SK-N-SH (cell line): Measurements from ENCODE around the gene CPT1C. TPM values are rescaled to one million over a fixed set of nuclear protein-coding genes. Genes with fewer than 3 reads are reported as not detected.

Experiments used
- CTCF ChIA-PET: fragments of 300-600, 350-600 bp; formaldehyde crosslinking; extraction: SDS; loops from one replicate; lab custom pipeline; 2021; lab: Yijun Ruan, JAX
- POLR2A ChIA-PET: fragments of 350-600 bp; sonication (Branson Sonifier 250); formaldehyde crosslinking; extraction: SDS; loops from one replicate; lab custom pipeline; 2020; ENCODE audit warnings: antibody characterized with exemption, inconsistent platforms; lab: Yijun Ruan, JAX
- DNase-seq: peaks from one replicate; pipeline ENCODE4 v3.0.0; 2012
- H2AFZ ChIP-seq: fragments of 200-600 bp; sonication (generic); 2 replicates; pipeline ENCODE4 v1.8.1; 2016; ENCODE audit warnings: antibody characterized with exemption, mild to moderate bottlenecking, low read depth
- H3F3A ChIP-seq: fragments of 200-600 bp; sonication (generic); replicated peaks from 2 replicates; pipeline ENCODE3; 2016; ENCODE audit warnings: antibody characterized with exemption, mild to moderate bottlenecking; ENCODE audit not compliant: insufficient read depth
- H3K27ac ChIP-seq, 2 experiments: fragments of 200-500 bp in 1 of 2; fragments of 200-600 bp in 1 of 2; sonication (Bioruptor generic) in 1 of 2; sonication (generic), shearing (Covaris generic) in 1 of 2; 2 replicates each; pipeline versions ENCODE4 v1.5.1 to v1.6.1; 2014 to 2016; ENCODE audit warnings: low read depth in 2 of 2, inconsistent platforms in 1 of 2, low read length in 1 of 2, mild to moderate bottlenecking in 1 of 2, mixed read lengths in 1 of 2
- H3K27me3 ChIP-seq: fragments of 200-600 bp; sonication (generic), shearing (Covaris generic); 2 replicates; pipeline ENCODE4 v1.6.1; 2016; ENCODE audit warnings: mixed run types; ENCODE audit not compliant: insufficient read depth
- H3K36me3 ChIP-seq, 2 experiments: fragments of 200-500 bp in 1 of 2; fragments of 200-600 bp in 1 of 2; sonication (Bioruptor generic) in 1 of 2; sonication (generic) in 1 of 2; replicated peaks in 1 of 2; 2 replicates each; pipeline versions ENCODE3 to v1.5.1; 2014 to 2016; ENCODE audit warnings: low read length in 1 of 2, mild to moderate bottlenecking in 1 of 2; ENCODE audit not compliant: insufficient read depth in 2 of 2, control insufficient read depth in 1 of 2
- H3K4me1 ChIP-seq, 2 experiments: fragments of 200-500 bp in 1 of 2; fragments of 200-600 bp in 1 of 2; sonication (Bioruptor generic) in 1 of 2; sonication (generic), shearing (Covaris generic) in 1 of 2; 2 replicates each; pipeline versions ENCODE4 v1.5.1 to v1.6.1; 2014 to 2016; ENCODE audit warnings: low read depth in 1 of 2, low read length in 1 of 2, mixed run types in 1 of 2; ENCODE audit not compliant: insufficient read depth in 2 of 2, control insufficient read depth in 1 of 2
- H3K4me2 ChIP-seq: fragments of 200-600 bp; sonication (generic), shearing (Covaris generic); 2 replicates; pipeline ENCODE4 v1.6.1; 2017; ENCODE audit warnings: mixed run types
- H3K4me3 ChIP-seq, 2 experiments: fragments of 200-500 bp in 1 of 2; fragments of 200-600 bp in 1 of 2; sonication (Bioruptor generic) in 1 of 2; sonication (generic), shearing (Covaris generic) in 1 of 2; 2 replicates each; pipeline versions ENCODE4 v1.5.1 to v1.8.1; 2014 to 2016; ENCODE audit warnings: low read depth in 2 of 2, inconsistent platforms in 1 of 2, low read length in 1 of 2, mild to moderate bottlenecking in 1 of 2, mixed read lengths in 1 of 2, moderate library complexity in 1 of 2
- H3K79me2 ChIP-seq: fragments of 200-600 bp; sonication (generic); 2 replicates; pipeline ENCODE4 v1.8.1; 2017; ENCODE audit warnings: mild to moderate bottlenecking; ENCODE audit not compliant: insufficient read depth
- H3K9ac ChIP-seq: fragments of 200-600 bp; sonication (generic); 2 replicates; pipeline ENCODE4 v1.6.1; 2017; ENCODE audit warnings: mixed run types
- H3K9me2 ChIP-seq: fragments of 200-600 bp; sonication (generic); 2 replicates; pipeline ENCODE4 v1.6.1; 2017; ENCODE audit warnings: mixed run types
- H3K9me3 ChIP-seq: fragments of 200-600 bp; sonication (generic); 2 replicates; pipeline ENCODE4 v1.6.1; 2017; ENCODE audit warnings: mixed run types, mild to moderate bottlenecking, moderate library complexity
- H4K20me1 ChIP-seq: fragments of 200-600 bp; sonication (generic); 2 replicates; pipeline ENCODE4 v1.6.1; 2017; ENCODE audit warnings: mild to moderate bottlenecking, mixed run types; ENCODE audit not compliant: insufficient read depth
- EP300 ChIP-seq, 2 experiments: IDR thresholded peaks; 2 replicates each; pipeline versions ENCODE4 v1.4.0 to v1.6.1; 2012; ENCODE audit warnings: borderline replicate concordance in 1 of 2, low read depth in 1 of 2, low read length in 1 of 2
- FOSL2 ChIP-seq: IDR thresholded peaks from 2 replicates; pipeline ENCODE4 v1.4.0; 2012; ENCODE audit warnings: low read depth, mild to moderate bottlenecking, moderate library complexity, borderline replicate concordance
- FOXJ3 ChIP-seq: sonication (generic); formaldehyde crosslinking; IDR thresholded peaks from 2 replicates; pipeline ENCODE4 v1.5.1; 2020; ENCODE audit warnings: mild to moderate bottlenecking, missing genetic modification reagents
- FOXM1 ChIP-seq: IDR thresholded peaks from 2 replicates; pipeline ENCODE4 v1.4.0; 2012; ENCODE audit warnings: low read depth, mild to moderate bottlenecking
- GABPA ChIP-seq: IDR thresholded peaks from 2 replicates; pipeline ENCODE4 v1.4.0; 2012; ENCODE audit warnings: low read depth, mild to moderate bottlenecking
- GATA2 ChIP-seq: sonication (generic); formaldehyde crosslinking; IDR thresholded peaks from 2 replicates; pipeline ENCODE4 v1.5.0; 2020; ENCODE audit warnings: mild to moderate bottlenecking, missing genetic modification reagents
- JUND ChIP-seq: IDR thresholded peaks from 2 replicates; pipeline ENCODE4 v1.4.0; 2012
- MEF2A ChIP-seq: IDR thresholded peaks from 2 replicates; pipeline ENCODE4 v1.4.0; 2012; ENCODE audit warnings: low read depth, borderline replicate concordance
- NFIC ChIP-seq: IDR thresholded peaks from 2 replicates; pipeline ENCODE4 v1.4.0; 2012; ENCODE audit warnings: borderline replicate concordance
- POLR2AphosphoS5 ChIP-seq: IDR thresholded peaks from 2 replicates; pipeline ENCODE4 v1.6.1; 2012; ENCODE audit warnings: low read depth, low read length
- RAD21 ChIP-seq: IDR thresholded peaks from 2 replicates; pipeline ENCODE4 v1.6.1; 2012; ENCODE audit warnings: mild to moderate bottlenecking, low read length
- RCOR1 ChIP-seq: fragments of 150-350 bp; IDR thresholded peaks from 2 replicates; pipeline ENCODE4 v1.6.1; 2017; ENCODE audit warnings: antibody characterized with exemption, low read length
- RFX5 ChIP-seq: IDR thresholded peaks from 2 replicates; pipeline ENCODE4 v1.6.1; 2012; ENCODE audit warnings: mild to moderate bottlenecking, improper control_type of control experiment, low read length
- SIN3A ChIP-seq: IDR thresholded peaks from 2 replicates; pipeline ENCODE4 v1.6.1; 2012; ENCODE audit warnings: low read depth, mild to moderate bottlenecking, low read length, moderate library complexity, borderline replicate concordance
- TAF1 ChIP-seq: IDR thresholded peaks from 2 replicates; pipeline ENCODE4 v1.6.1; 2012; ENCODE audit warnings: low read depth, mild to moderate bottlenecking, low read length, moderate library complexity, borderline replicate concordance
- TCF12 ChIP-seq: IDR thresholded peaks from 2 replicates; pipeline ENCODE4 v1.4.0; 2012
- TEAD4 ChIP-seq: IDR thresholded peaks from 2 replicates; pipeline ENCODE4 v1.4.0; 2012; ENCODE audit warnings: mild to moderate bottlenecking, borderline replicate concordance; ENCODE audit not compliant: insufficient read depth
- WGBS: methylation state at CpG from one replicate; pipeline ENCODE4 v1.1.6; 2017; ENCODE audit warnings: low lambda C conversion rate; 5-methylcytosine and 5-hydroxymethylcytosine counted together
- polyA plus RNA-seq, 3 experiments: library from polyadenylated mRNA; depleted of rRNA; stranded (reverse); fragments of >200 nt; gene quantifications; 2 replicates each; pipeline ENCODE4 v1.2.3, GENCODE V29; 2012
- TF ChIP-seq, protein P1 (sequence below): IDR thresholded peaks from 2 replicates; pipeline ENCODE4 v1.4.0; 2012; ENCODE audit warnings: low read depth, borderline replicate concordance
- TF ChIP-seq, protein P2 (sequence below): fragments of 150-350 bp; IDR thresholded peaks from 2 replicates; pipeline ENCODE4 v1.6.1; 2017; ENCODE audit warnings: antibody characterized with exemption, low read length, low read depth, borderline replicate concordance
- TF ChIP-seq, protein P3 (sequence below): fragments of 200-600 bp; sonication (generic); IDR thresholded peaks from 2 replicates; pipeline ENCODE4 v1.6.1; 2017; ENCODE audit warnings: antibody characterized with exemption, mild to moderate bottlenecking, moderate library complexity
- TF ChIP-seq, protein P4 (sequence below): fragments of 150-350 bp; IDR thresholded peaks from 2 replicates; pipeline ENCODE4 v1.6.1; 2016; ENCODE audit warnings: mild to moderate bottlenecking, low read depth, low read length

Gene CPT1C
- polyA plus RNA-seq, 1 of the 3 experiments (the other 2 are of a cell fraction), result 139 TPM

DNA sequence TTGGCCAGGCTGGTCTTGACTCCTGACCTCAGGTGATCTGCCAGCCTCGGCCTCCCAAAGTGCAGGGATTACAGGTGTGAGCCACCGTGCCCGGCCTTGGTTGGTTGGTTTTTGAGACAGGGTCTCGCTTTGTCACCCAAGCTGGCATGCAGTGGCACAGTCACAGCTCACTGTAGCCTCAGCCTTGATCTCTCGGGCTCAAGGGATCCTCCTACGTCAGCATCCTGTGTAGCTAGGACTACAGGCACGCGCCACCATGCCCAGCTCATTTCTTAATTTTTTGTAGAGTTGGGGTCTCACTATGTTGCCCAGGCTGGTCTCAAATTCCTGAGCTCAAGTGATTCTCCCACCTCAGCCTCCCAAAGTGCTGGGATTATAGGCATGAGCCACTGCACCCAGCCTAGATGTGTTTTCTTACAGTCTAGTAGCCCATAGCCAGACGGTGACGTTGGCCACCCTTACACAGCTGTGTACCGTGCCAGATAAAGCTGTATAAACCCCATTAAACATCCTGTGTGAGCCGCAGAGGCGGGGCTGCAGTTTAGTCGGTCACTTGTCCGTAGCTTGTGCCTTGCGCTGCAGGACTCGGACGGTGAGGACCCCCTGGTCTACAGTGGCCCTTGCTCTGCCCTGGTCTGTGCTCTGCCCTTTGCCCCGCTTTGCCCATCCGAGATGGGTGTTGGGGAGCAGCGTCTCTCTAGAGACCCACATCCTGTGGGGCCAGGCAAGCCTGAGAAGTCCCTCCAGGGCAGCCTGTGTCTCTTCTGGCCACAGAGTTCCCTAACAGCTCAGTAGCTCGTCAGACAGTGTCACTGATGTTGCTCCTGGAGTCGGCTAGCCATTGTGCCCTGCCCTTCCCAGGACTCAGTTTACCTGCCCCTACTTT, 35.1 kb upstream of the CPT1C start:
- no peak overlapping the region for H3K4me2 ChIP-seq
- TF ChIP-seq TAF1, result no peak
- no peak for TF ChIP-seq TCF12
- no peak for TF ChIP-seq TEAD4
- TF ChIP-seq FOXJ3 (CRISPR knock-in tag), result no peak
- no peak for TF ChIP-seq POLR2AphosphoS5
- TF ChIP-seq FOSL2, result no peak
- no peak for TF ChIP-seq RAD21
- TF ChIP-seq MEF2A, result no peak
- no peak for TF ChIP-seq SIN3A
- H3K36me3 ChIP-seq, result peaks cover 19 to 73% of the 10 kb centered on the region in 2 experiments
- H3K9me3 ChIP-seq, result no peaks in the 10 kb centered on the region
- H2AFZ ChIP-seq, result no peak overlapping the region
- ChIA-PET POLR2A (interaction anchor here (2.1 kb wide), 1 partner anchor 9 kb away, joined by 6 read pairs; no protein-coding TSS in a partner anchor), CTCF (interaction anchor here (0.6 to 5.5 kb wide), 5 partner anchors 12 to 28 kb away, joined by 4 to 26 read pairs (median 4); no protein-coding TSS in a partner anchor)
- no peaks in the 10 kb centered on the region for H3K9me2 ChIP-seq
- no peak overlapping the region for H3K27ac ChIP-seq
- WGBS, result 94% methylated on average over 15 of the region's 23 CpGs
- peaks cover 6% of the 10 kb centered on the region for H3F3A ChIP-seq
- no peak overlapping the region for H3K9ac ChIP-seq
- no peaks in the 10 kb centered on the region for H3K79me2 ChIP-seq
- H3K27me3 ChIP-seq, result no peaks in the 10 kb centered on the region
- no peak for DNase-seq
- no peaks in the 10 kb centered on the region for H3K4me1 ChIP-seq
- H3K4me3 ChIP-seq, result no peak overlapping the region
- 0 out of 2 replicates have a peak, but pooled peaks cover 7% of the 10 kb centered on the region for H4K20me1 ChIP-seq

DNA sequence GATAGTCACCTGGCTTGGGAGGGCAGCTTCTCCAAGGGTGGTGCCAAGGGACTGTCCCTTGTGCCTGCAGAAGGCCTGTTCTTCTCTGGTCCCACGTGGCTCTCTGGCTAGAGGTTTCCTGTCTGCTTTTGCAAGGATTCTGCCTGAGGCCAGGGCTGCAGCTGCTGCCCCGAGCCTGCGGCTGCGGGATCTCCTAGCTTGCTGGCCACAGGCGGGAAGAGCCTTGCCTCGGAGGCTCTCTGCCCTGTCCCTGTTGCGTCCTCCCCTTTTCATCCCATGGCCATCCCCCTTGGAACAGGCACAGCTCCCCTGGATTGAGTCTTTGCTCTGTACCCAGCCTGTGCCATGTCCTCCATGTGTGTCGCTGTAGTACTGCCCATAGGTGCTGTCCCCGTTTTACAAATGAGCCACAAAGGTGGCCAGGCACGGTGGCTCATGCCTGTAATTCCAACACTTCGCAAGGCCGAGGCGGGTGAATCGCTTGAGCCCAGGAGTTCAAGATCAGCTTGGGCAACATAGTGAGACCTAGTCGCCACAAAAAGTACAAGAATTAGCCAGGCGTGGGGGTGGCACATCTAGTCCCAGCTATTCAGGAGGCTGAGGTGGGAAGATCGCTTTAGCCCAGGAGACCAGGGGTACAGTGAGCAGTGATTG, 34.3 kb upstream of the CPT1C start:
- H3K4me3 ChIP-seq, result no peak overlapping the region
- no peaks in the 10 kb centered on the region for H3K9me3 ChIP-seq
- POLR2A ChIA-PET, result interaction anchor here (2.1 kb wide), 1 partner anchor 8 kb away, joined by 6 read pairs; no protein-coding TSS in a partner anchor
- 0 out of 2 replicates have a peak, but pooled peaks cover 7% of the 10 kb centered on the region for H4K20me1 ChIP-seq
- WGBS, result 90% methylated on average over 11 of the region's 17 CpGs
- H3F3A ChIP-seq, result peaks cover 10% of the 10 kb centered on the region
- H3K79me2 ChIP-seq, result no peaks in the 10 kb centered on the region
- H3K9ac ChIP-seq, result no peak overlapping the region
- H3K36me3 ChIP-seq, result peaks cover 19 to 73% of the 10 kb centered on the region in 2 experiments
- no peaks in the 10 kb centered on the region for H3K9me2 ChIP-seq
- H3K27me3 ChIP-seq, result no peaks in the 10 kb centered on the region
- H2AFZ ChIP-seq, result no peak overlapping the region
- H3K4me1 ChIP-seq, result no peaks in the 10 kb centered on the region
- no peak overlapping the region for H3K27ac ChIP-seq
- DNase-seq, result no peak
- H3K4me2 ChIP-seq, result no peak overlapping the region
- CTCF ChIA-PET, result interaction anchor here (1.5 to 5.5 kb wide), 3 partner anchors 16 to 20 kb away, joined by 4 to 26 read pairs (median 5); no protein-coding TSS in a partner anchor
- TF ChIP-seq, protein P1, sequence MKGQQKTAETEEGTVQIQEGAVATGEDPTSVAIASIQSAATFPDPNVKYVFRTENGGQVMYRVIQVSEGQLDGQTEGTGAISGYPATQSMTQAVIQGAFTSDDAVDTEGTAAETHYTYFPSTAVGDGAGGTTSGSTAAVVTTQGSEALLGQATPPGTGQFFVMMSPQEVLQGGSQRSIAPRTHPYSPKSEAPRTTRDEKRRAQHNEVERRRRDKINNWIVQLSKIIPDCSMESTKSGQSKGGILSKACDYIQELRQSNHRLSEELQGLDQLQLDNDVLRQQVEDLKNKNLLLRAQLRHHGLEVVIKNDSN, result no peak
- TF ChIP-seq RAD21 (no peak), FOXM1 (no peak), GATA2 (CRISPR knock-in tag) (no peak), NFIC (no peak), EP300 (IDR thresholded peaks at IDR 0.05; ENCODE audit: borderline replicate concordance in 1 of 2, low read depth in 1 of 2, low read length in 1 of 2) (no peak), RFX5 (no peak), RCOR1 (no peak), GABPA (no peak), JUND (no peak)
- TF ChIP-seq, protein P2, sequence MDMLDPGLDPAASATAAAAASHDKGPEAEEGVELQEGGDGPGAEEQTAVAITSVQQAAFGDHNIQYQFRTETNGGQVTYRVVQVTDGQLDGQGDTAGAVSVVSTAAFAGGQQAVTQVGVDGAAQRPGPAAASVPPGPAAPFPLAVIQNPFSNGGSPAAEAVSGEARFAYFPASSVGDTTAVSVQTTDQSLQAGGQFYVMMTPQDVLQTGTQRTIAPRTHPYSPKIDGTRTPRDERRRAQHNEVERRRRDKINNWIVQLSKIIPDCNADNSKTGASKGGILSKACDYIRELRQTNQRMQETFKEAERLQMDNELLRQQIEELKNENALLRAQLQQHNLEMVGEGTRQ, result no peak
- TF ChIP-seq, protein P3, sequence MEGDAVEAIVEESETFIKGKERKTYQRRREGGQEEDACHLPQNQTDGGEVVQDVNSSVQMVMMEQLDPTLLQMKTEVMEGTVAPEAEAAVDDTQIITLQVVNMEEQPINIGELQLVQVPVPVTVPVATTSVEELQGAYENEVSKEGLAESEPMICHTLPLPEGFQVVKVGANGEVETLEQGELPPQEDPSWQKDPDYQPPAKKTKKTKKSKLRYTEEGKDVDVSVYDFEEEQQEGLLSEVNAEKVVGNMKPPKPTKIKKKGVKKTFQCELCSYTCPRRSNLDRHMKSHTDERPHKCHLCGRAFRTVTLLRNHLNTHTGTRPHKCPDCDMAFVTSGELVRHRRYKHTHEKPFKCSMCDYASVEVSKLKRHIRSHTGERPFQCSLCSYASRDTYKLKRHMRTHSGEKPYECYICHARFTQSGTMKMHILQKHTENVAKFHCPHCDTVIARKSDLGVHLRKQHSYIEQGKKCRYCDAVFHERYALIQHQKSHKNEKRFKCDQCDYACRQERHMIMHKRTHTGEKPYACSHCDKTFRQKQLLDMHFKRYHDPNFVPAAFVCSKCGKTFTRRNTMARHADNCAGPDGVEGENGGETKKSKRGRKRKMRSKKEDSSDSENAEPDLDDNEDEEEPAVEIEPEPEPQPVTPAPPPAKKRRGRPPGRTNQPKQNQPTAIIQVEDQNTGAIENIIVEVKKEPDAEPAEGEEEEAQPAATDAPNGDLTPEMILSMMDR, result no peak
- TF ChIP-seq, protein P4, sequence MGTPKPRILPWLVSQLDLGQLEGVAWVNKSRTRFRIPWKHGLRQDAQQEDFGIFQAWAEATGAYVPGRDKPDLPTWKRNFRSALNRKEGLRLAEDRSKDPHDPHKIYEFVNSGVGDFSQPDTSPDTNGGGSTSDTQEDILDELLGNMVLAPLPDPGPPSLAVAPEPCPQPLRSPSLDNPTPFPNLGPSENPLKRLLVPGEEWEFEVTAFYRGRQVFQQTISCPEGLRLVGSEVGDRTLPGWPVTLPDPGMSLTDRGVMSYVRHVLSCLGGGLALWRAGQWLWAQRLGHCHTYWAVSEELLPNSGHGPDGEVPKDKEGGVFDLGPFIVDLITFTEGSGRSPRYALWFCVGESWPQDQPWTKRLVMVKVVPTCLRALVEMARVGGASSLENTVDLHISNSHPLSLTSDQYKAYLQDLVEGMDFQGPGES, result no peak
